ENCODE results near the gene CCDC63. TPM values are rescaled to one million over a fixed set of nuclear protein-coding genes. Genes with fewer than 3 reads are reported as not detected.

CCDC63 gene
- total and polyA plus RNA-seq, 5 donors from 2014 or later = not detected

GRCh38 chr12:110933326-110933974 is 86.7 kb downstream of the CCDC63 start:
- peak overlapping the region in 1 of 3 donors; percentile 6 for H3K27ac Mint-ChIP-seq
- H3K36me3 Mint-ChIP-seq = no peaks in the 10 kb centered on the region
- peaks cover 6% of the 10 kb centered on the region for H3K4me1 ChIP-seq (ENCODE audit: control insufficient read depth, insufficient read depth, low read length, poor library complexity, severe bottlenecking)
- H3K27me3 ChIP-seq (ENCODE audit: control insufficient read depth, insufficient read depth, low read length) = no peaks in the 10 kb centered on the region
- no peak overlapping the region for H3K4me3 Mint-ChIP-seq
- no peak for DNase-seq
- no peak for ATAC-seq (ENCODE audit: low read depth in 2 of 2)
- no peaks in the 10 kb centered on the region for H3K9me3 ChIP-seq (ENCODE audit: control insufficient read depth in 2 of 2, low read length in 2 of 2)
- no peak overlapping the region for H3K27ac ChIP-seq (ENCODE audit: insufficient read depth, low read length, poor library complexity, severe bottlenecking)
- H3K4me1 Mint-ChIP-seq = peaks cover 0 to 7% (median 0%) of the 10 kb centered on the region in 4 donors
- no peaks in the 10 kb centered on the region for H3K36me3 ChIP-seq (ENCODE audit: control insufficient read depth, insufficient read depth, low read length)
- H3K4me3 ChIP-seq (ENCODE audit: low read depth, low read length) = no peak overlapping the region
- H3K27me3 Mint-ChIP-seq = peaks cover 10% of the 10 kb centered on the region
- H3K9me3 Mint-ChIP-seq = no peaks in the 10 kb centered on the region

GRCh38 chr12:110934093-110934852 is 87.5 kb downstream of the CCDC63 start:
- no peaks in the 10 kb centered on the region for H3K27me3 ChIP-seq (ENCODE audit: control insufficient read depth, insufficient read depth, low read length)
- Mint-ChIP-seq H3K4me3 (no peak overlapping the region), H3K27me3 (peaks cover 10% of the 10 kb centered on the region), H3K36me3 (no peaks in the 10 kb centered on the region), H3K27ac (no peak overlapping the region), H3K4me1 (peaks cover 0 to 7% (median 0%) of the 10 kb centered on the region in 4 donors), H3K9me3 (no peaks in the 10 kb centered on the region)
- H3K36me3 ChIP-seq (ENCODE audit: control insufficient read depth, insufficient read depth, low read length) = no peaks in the 10 kb centered on the region
- H3K4me3 ChIP-seq (ENCODE audit: low read depth, low read length) = no peak overlapping the region
- no peaks in the 10 kb centered on the region for H3K9me3 ChIP-seq (ENCODE audit: control insufficient read depth in 2 of 2, low read length in 2 of 2)
- no peak overlapping the region for H3K27ac ChIP-seq (ENCODE audit: insufficient read depth, low read length, poor library complexity, severe bottlenecking)
- DNase-seq (no peak), ATAC-seq (ENCODE audit: low read depth in 2 of 2) (no peak)
- peaks cover 6% of the 10 kb centered on the region for H3K4me1 ChIP-seq (ENCODE audit: control insufficient read depth, insufficient read depth, low read length, poor library complexity, severe bottlenecking)

GRCh38 chr12:110935588-110935987 is 88.8 kb downstream of the CCDC63 start:
- Histone ChIP-seq H3K27ac (ENCODE audit: insufficient read depth, low read length, poor library complexity, severe bottlenecking) (no peak overlapping the region), H3K4me1 (ENCODE audit: control insufficient read depth, insufficient read depth, low read length, poor library complexity, severe bottlenecking) (peaks cover 6% of the 10 kb centered on the region), H3K36me3 (ENCODE audit: control insufficient read depth, insufficient read depth, low read length) (no peaks in the 10 kb centered on the region), H3K9me3 (ENCODE audit: control insufficient read depth in 2 of 2, low read length in 2 of 2) (no peaks in the 10 kb centered on the region), H3K4me3 (ENCODE audit: low read depth, low read length) (no peak overlapping the region), H3K27me3 (ENCODE audit: control insufficient read depth, insufficient read depth, low read length) (no peaks in the 10 kb centered on the region)
- Mint-ChIP-seq H3K9me3 (peaks cover 0 to 3% (median 0%) of the 10 kb centered on the region in 7 donors), H3K27ac (no peak overlapping the region), H3K4me3 (no peak overlapping the region), H3K4me1 (peaks cover 0 to 7% (median 0%) of the 10 kb centered on the region in 4 donors), H3K27me3 (peaks cover 19% of the 10 kb centered on the region), H3K36me3 (no peaks in the 10 kb centered on the region)
- DNase-seq (no peak), ATAC-seq (ENCODE audit: low read depth in 2 of 2) (no peak)

GRCh38 chr12:110936367-110937103 is 89.7 kb downstream of the CCDC63 start:
- no peaks in the 10 kb centered on the region for H3K36me3 ChIP-seq (ENCODE audit: control insufficient read depth, insufficient read depth, low read length)
- Mint-ChIP-seq H3K27me3 (peaks cover 22% of the 10 kb centered on the region), H3K4me3 (no peak overlapping the region), H3K4me1 (peaks cover 0 to 7% (median 0%) of the 10 kb centered on the region in 4 donors), H3K36me3 (no peaks in the 10 kb centered on the region), H3K27ac (no peak overlapping the region), H3K9me3 (peaks cover 0 to 3% (median 0%) of the 10 kb centered on the region in 7 donors)
- ATAC-seq (ENCODE audit: low read depth in 2 of 2) (no peak), DNase-seq (no peak)
- no peak overlapping the region for H3K27ac ChIP-seq (ENCODE audit: insufficient read depth, low read length, poor library complexity, severe bottlenecking)
- H3K4me1 ChIP-seq (ENCODE audit: control insufficient read depth, insufficient read depth, low read length, poor library complexity, severe bottlenecking) = peaks cover 6% of the 10 kb centered on the region
- H3K27me3 ChIP-seq (ENCODE audit: control insufficient read depth, insufficient read depth, low read length) = no peaks in the 10 kb centered on the region
- H3K4me3 ChIP-seq (ENCODE audit: low read depth, low read length) = no peak overlapping the region
- no peaks in the 10 kb centered on the region for H3K9me3 ChIP-seq (ENCODE audit: control insufficient read depth in 2 of 2, low read length in 2 of 2)

- Mint-ChIP-seq H3K4me1 (peaks cover 0 to 7% (median 0%) of the 10 kb centered on the region in 4 donors), H3K36me3 (no peaks in the 10 kb centered on the region), H3K4me3 (peak overlapping the region in 2 of 4 donors; percentile 22 to 42), H3K27ac (peak overlapping the region in 1 of 3 donors; percentile 20), H3K27me3 (peaks cover 22% of the 10 kb centered on the region), H3K9me3 (peaks cover 0 to 3% (median 0%) of the 10 kb centered on the region in 7 donors)
- H3K36me3 ChIP-seq (ENCODE audit: control insufficient read depth, insufficient read depth, low read length) = no peaks in the 10 kb centered on the region
- DNase-seq = peak; percentile 15 to 51 (median 44)
- peaks cover 6% of the 10 kb centered on the region for H3K4me1 ChIP-seq (ENCODE audit: control insufficient read depth, insufficient read depth, low read length, poor library complexity, severe bottlenecking)
- no peaks in the 10 kb centered on the region for H3K27me3 ChIP-seq (ENCODE audit: control insufficient read depth, insufficient read depth, low read length)
- H3K27ac ChIP-seq (ENCODE audit: insufficient read depth, low read length, poor library complexity, severe bottlenecking) = no peak overlapping the region
- no peak for ATAC-seq (ENCODE audit: low read depth in 2 of 2)
- no peak overlapping the region for H3K4me3 ChIP-seq (ENCODE audit: low read depth, low read length)
- no peaks in the 10 kb centered on the region for H3K9me3 ChIP-seq (ENCODE audit: control insufficient read depth in 2 of 2, low read length in 2 of 2)
Measured at GRCh38 chr12:110937104-110937641, 90.4 kb downstream of the CCDC63 start.

- Mint-ChIP-seq H3K4me1 (peaks cover 0 to 7% (median 0%) of the 10 kb centered on the region in 4 donors), H3K27ac (no peak overlapping the region), H3K36me3 (no peaks in the 10 kb centered on the region), H3K27me3 (peaks cover 17% of the 10 kb centered on the region), H3K4me3 (no peak overlapping the region), H3K9me3 (peaks cover 0 to 4% (median 0%) of the 10 kb centered on the region in 7 donors)
- no peak overlapping the region for H3K4me3 ChIP-seq (ENCODE audit: low read depth, low read length)
- H3K27me3 ChIP-seq (ENCODE audit: control insufficient read depth, insufficient read depth, low read length) = peaks cover 4% of the 10 kb centered on the region
- peaks cover 0 to 1% of the 10 kb centered on the region in 2 experiments for H3K9me3 ChIP-seq (ENCODE audit: control insufficient read depth in 2 of 2, low read length in 2 of 2)
- H3K27ac ChIP-seq (ENCODE audit: insufficient read depth, low read length, poor library complexity, severe bottlenecking) = no peak overlapping the region
- H3K36me3 ChIP-seq (ENCODE audit: control insufficient read depth, insufficient read depth, low read length) = no peaks in the 10 kb centered on the region
- no peak for DNase-seq
- ATAC-seq (ENCODE audit: low read depth in 2 of 2) = no peak
- H3K4me1 ChIP-seq (ENCODE audit: control insufficient read depth, insufficient read depth, low read length, poor library complexity, severe bottlenecking) = peaks cover 6% of the 10 kb centered on the region
Measured at GRCh38 chr12:110940296-110940695, 93.5 kb downstream of the CCDC63 start.

GRCh38 chr12:110940933-110941332 is 94.1 kb downstream of the CCDC63 start:
- no peak overlapping the region for H3K4me3 ChIP-seq (ENCODE audit: low read depth, low read length)
- peaks cover 4% of the 10 kb centered on the region for H3K27me3 ChIP-seq (ENCODE audit: control insufficient read depth, insufficient read depth, low read length)
- H3K27ac Mint-ChIP-seq = no peak overlapping the region
- H3K27me3 Mint-ChIP-seq = peaks cover 17% of the 10 kb centered on the region
- H3K4me1 ChIP-seq (ENCODE audit: control insufficient read depth, insufficient read depth, low read length, poor library complexity, severe bottlenecking) = peaks cover 6% of the 10 kb centered on the region
- H3K36me3 Mint-ChIP-seq = peaks cover 3% of the 10 kb centered on the region
- H3K4me3 Mint-ChIP-seq = no peak overlapping the region
- no peak overlapping the region for H3K27ac ChIP-seq (ENCODE audit: insufficient read depth, low read length, poor library complexity, severe bottlenecking)
- peaks cover 1 to 3% of the 10 kb centered on the region in 2 experiments for H3K9me3 ChIP-seq (ENCODE audit: control insufficient read depth in 2 of 2, low read length in 2 of 2)
- no peaks in the 10 kb centered on the region for H3K36me3 ChIP-seq (ENCODE audit: control insufficient read depth, insufficient read depth, low read length)
- ATAC-seq (ENCODE audit: low read depth in 2 of 2) (no peak), DNase-seq (no peak)
- peaks cover 0 to 10% (median 3%) of the 10 kb centered on the region in 7 donors for H3K9me3 Mint-ChIP-seq
- H3K4me1 Mint-ChIP-seq = peaks cover 0 to 7% (median 0%) of the 10 kb centered on the region in 4 donors

Measured in CD4-positive, CD25-positive, alpha-beta regulatory T cell (primary cell).